ENCODE results near the gene TRABD2B. TPM values are rescaled to one million over a fixed set of nuclear protein-coding genes. Genes with fewer than 3 reads are reported as not detected.

Gene TRABD2B
- polyA plus RNA-seq, 6 donors from 2014 or later = not detected

- H3K9me3 Mint-ChIP-seq = peaks cover 1 to 8% (median 4%) of the 10 kb centered on the region in 7 donors
- no peaks in the 10 kb centered on the region for H3K4me1 Mint-ChIP-seq
- no peak for DNase-seq
- no peaks in the 10 kb centered on the region for H3K36me3 Mint-ChIP-seq
- ATAC-seq (ENCODE audit: low read depth in 2 of 2) = no peak
- H3K27me3 Mint-ChIP-seq = peaks cover 11 to 33% (median 16%) of the 10 kb centered on the region in 3 donors
- H3K4me3 Mint-ChIP-seq = no peak overlapping the region
- no peak overlapping the region for H3K27ac Mint-ChIP-seq
Observed at GRCh38 chr1:47840393-47841190, 156.6 kb downstream of the TRABD2B start.

GRCh38 chr1:47839433-47839760 lies 157.8 kb downstream of the TRABD2B start:
- peaks cover 8 to 26% (median 11%) of the 10 kb centered on the region in 3 donors for H3K27me3 Mint-ChIP-seq
- no peak for DNase-seq

GRCh38 chr1:47838562-47839432 lies 158.4 kb downstream of the TRABD2B start:
- ATAC-seq (ENCODE audit: low read depth in 2 of 2) = no peak

More at GRCh38 chr1:47839433-47839760, 157.8 kb downstream of the TRABD2B start:
- no peak for ATAC-seq (ENCODE audit: low read depth in 2 of 2)
- Mint-ChIP-seq H3K4me1 (no peaks in the 10 kb centered on the region), H3K9me3 (peaks cover 6 to 19% (median 10%) of the 10 kb centered on the region in 7 donors), H3K36me3 (no peaks in the 10 kb centered on the region), H3K4me3 (no peak overlapping the region), H3K27ac (no peak overlapping the region)

GRCh38 chr1:47837866-47838561 lies 159.2 kb downstream of the TRABD2B start:
- no peak overlapping the region for H3K4me3 Mint-ChIP-seq
- H3K4me1 Mint-ChIP-seq = no peaks in the 10 kb centered on the region
- no peaks in the 10 kb centered on the region for H3K36me3 Mint-ChIP-seq
- DNase-seq (no peak), ATAC-seq (ENCODE audit: low read depth in 2 of 2) (no peak)
- peaks cover 0 to 16% (median 7%) of the 10 kb centered on the region in 3 donors for H3K27me3 Mint-ChIP-seq
- no peak overlapping the region for H3K27ac Mint-ChIP-seq
- peaks cover 6 to 26% (median 12%) of the 10 kb centered on the region in 7 donors for H3K9me3 Mint-ChIP-seq

More at GRCh38 chr1:47838562-47839432, 158.4 kb downstream of the TRABD2B start:
- Mint-ChIP-seq H3K9me3 (peaks cover 6 to 21% (median 10%) of the 10 kb centered on the region in 7 donors), H3K4me3 (no peak overlapping the region), H3K27ac (no peak overlapping the region), H3K27me3 (peaks cover 7 to 23% (median 11%) of the 10 kb centered on the region in 3 donors), H3K4me1 (no peaks in the 10 kb centered on the region), H3K36me3 (no peaks in the 10 kb centered on the region)
- DNase-seq = no peak

GRCh38 chr1:47837056-47837830 lies 159.9 kb downstream of the TRABD2B start:
- peaks cover 0 to 8% (median 0%) of the 10 kb centered on the region in 3 donors for H3K27me3 Mint-ChIP-seq
- H3K9me3 Mint-ChIP-seq = peaks cover 6 to 26% (median 12%) of the 10 kb centered on the region in 7 donors

GRCh38 chr1:47835409-47835808 lies 161.8 kb downstream of the TRABD2B start:
- no peak for DNase-seq
- no peak overlapping the region for H3K27ac Mint-ChIP-seq
- ATAC-seq (ENCODE audit: low read depth in 2 of 2) = no peak
- H3K9me3 Mint-ChIP-seq = peaks cover 6 to 26% (median 12%) of the 10 kb centered on the region in 7 donors
- no peaks in the 10 kb centered on the region for H3K36me3 Mint-ChIP-seq
- H3K4me3 Mint-ChIP-seq = no peak overlapping the region
- H3K4me1 Mint-ChIP-seq = no peaks in the 10 kb centered on the region
- H3K27me3 Mint-ChIP-seq = peaks cover 0 to 14% (median 0%) of the 10 kb centered on the region in 3 donors

More at GRCh38 chr1:47837056-47837830, 159.9 kb downstream of the TRABD2B start:
- H3K4me3 Mint-ChIP-seq = no peak overlapping the region
- no peaks in the 10 kb centered on the region for H3K4me1 Mint-ChIP-seq
- no peak for ATAC-seq (ENCODE audit: low read depth in 2 of 2)
- H3K36me3 Mint-ChIP-seq = no peaks in the 10 kb centered on the region
- DNase-seq = no peak
- no peak overlapping the region for H3K27ac Mint-ChIP-seq

- Mint-ChIP-seq H3K4me3 (no peak overlapping the region), H3K9me3 (peaks cover 6 to 26% (median 12%) of the 10 kb centered on the region in 7 donors), H3K27me3 (peaks cover 4 to 25% (median 9%) of the 10 kb centered on the region in 3 donors), H3K36me3 (no peaks in the 10 kb centered on the region), H3K27ac (no peak overlapping the region), H3K4me1 (no peaks in the 10 kb centered on the region)
- ATAC-seq (ENCODE audit: low read depth in 2 of 2) (no peak), DNase-seq (no peak)
Observed at GRCh38 chr1:47834326-47834725, 162.9 kb downstream of the TRABD2B start.

- Mint-ChIP-seq H3K27me3 (peaks cover 4 to 20% (median 12%) of the 10 kb centered on the region in 3 donors), H3K4me1 (no peaks in the 10 kb centered on the region), H3K9me3 (peaks cover 3 to 21% (median 11%) of the 10 kb centered on the region in 7 donors), H3K4me3 (no peak overlapping the region), H3K27ac (no peak overlapping the region), H3K36me3 (no peaks in the 10 kb centered on the region)
- ATAC-seq (ENCODE audit: low read depth in 2 of 2) (no peak), DNase-seq (no peak)
Observed at GRCh38 chr1:47830641-47831333, 166.4 kb downstream of the TRABD2B start.

GRCh38 chr1:47830021-47830420 lies 167.2 kb downstream of the TRABD2B start:
- peaks cover 0 to 13% (median 6%) of the 10 kb centered on the region in 7 donors for H3K9me3 Mint-ChIP-seq
- no peaks in the 10 kb centered on the region for H3K36me3 Mint-ChIP-seq
- DNase-seq = no peak
- peaks cover 6 to 27% (median 12%) of the 10 kb centered on the region in 3 donors for H3K27me3 Mint-ChIP-seq
- ATAC-seq (ENCODE audit: low read depth in 2 of 2) = no peak
- H3K4me1 Mint-ChIP-seq = no peaks in the 10 kb centered on the region
- no peak overlapping the region for H3K4me3 Mint-ChIP-seq
- H3K27ac Mint-ChIP-seq = no peak overlapping the region

- H3K27me3 Mint-ChIP-seq = peaks cover 8 to 28% (median 12%) of the 10 kb centered on the region in 3 donors
- DNase-seq (no peak), ATAC-seq (ENCODE audit: low read depth in 2 of 2) (no peak)
- peaks cover 0 to 6% (median 0%) of the 10 kb centered on the region in 7 donors for H3K9me3 Mint-ChIP-seq
- H3K4me3 Mint-ChIP-seq = no peak overlapping the region
- no peaks in the 10 kb centered on the region for H3K36me3 Mint-ChIP-seq
- no peaks in the 10 kb centered on the region for H3K4me1 Mint-ChIP-seq
- no peak overlapping the region for H3K27ac Mint-ChIP-seq
Observed at GRCh38 chr1:47828978-47829377, 168.2 kb downstream of the TRABD2B start.

GRCh38 chr1:47827109-47827508 lies 170.1 kb downstream of the TRABD2B start:
- no peak for ATAC-seq (ENCODE audit: low read depth in 2 of 2)
- Mint-ChIP-seq H3K4me1 (no peaks in the 10 kb centered on the region), H3K27ac (no peak overlapping the region), H3K9me3 (no peaks in the 10 kb centered on the region), H3K27me3 (peaks cover 8 to 31% (median 12%) of the 10 kb centered on the region in 3 donors), H3K36me3 (no peaks in the 10 kb centered on the region), H3K4me3 (no peak overlapping the region)
- no peak for DNase-seq

GRCh38 chr1:47824716-47825115 lies 172.5 kb downstream of the TRABD2B start:
- ATAC-seq (ENCODE audit: low read depth in 2 of 2) (no peak), DNase-seq (no peak)
- no peak overlapping the region for H3K4me3 Mint-ChIP-seq

More at GRCh38 chr1:47824716-47825115, 172.5 kb downstream of the TRABD2B start:
- Mint-ChIP-seq H3K4me1 (no peaks in the 10 kb centered on the region), H3K36me3 (no peaks in the 10 kb centered on the region), H3K9me3 (no peaks in the 10 kb centered on the region), H3K27me3 (peaks cover 4 to 28% (median 6%) of the 10 kb centered on the region in 3 donors), H3K27ac (no peak overlapping the region)
